OCI-LY1 (cell line): ENCODE measurements around the gene SNRNP40.

Source experiments
- H2AFZ ChIP-seq: fragments of 200-600 bp; sonication (generic), shearing (Covaris generic); 2 replicates; pipeline ENCODE4 v1.6.0; 2014; ENCODE audit warnings: antibody characterized with exemption, mild to moderate bottlenecking, low read length
- H3F3A ChIP-seq: fragments of 200-600 bp; sonication (generic), shearing (Covaris generic); 2 replicates; pipeline ENCODE4 v1.6.0; 2014; ENCODE audit warnings: mild to moderate bottlenecking, antibody characterized with exemption, low read length, moderate library complexity; ENCODE audit not compliant: insufficient read depth
- H3K27ac ChIP-seq: fragments of 200-600 bp; sonication (generic); 2 replicates; pipeline ENCODE4 v1.5.1; 2014; ENCODE audit warnings: low read length, mixed run types, mild to moderate bottlenecking, low read depth; ENCODE audit not compliant: poor library complexity, severe bottlenecking
- H3K27me3 ChIP-seq: fragments of 200-600 bp; sonication (generic); 2 replicates; pipeline ENCODE4 v1.6.0; 2014; ENCODE audit warnings: antibody characterized with exemption, mild to moderate bottlenecking, low read length, moderate library complexity; ENCODE audit not compliant: insufficient read depth
- H3K36me3 ChIP-seq: fragments of 200-600 bp; sonication (generic); 2 replicates; pipeline ENCODE4 v1.6.1; 2014; ENCODE audit warnings: mild to moderate bottlenecking, antibody characterized with exemption, low read length, moderate library complexity, mixed read lengths; ENCODE audit not compliant: insufficient read depth
- H3K4me1 ChIP-seq: fragments of 200-600 bp; sonication (generic); 2 replicates; pipeline ENCODE4 v1.5.1; 2014; ENCODE audit warnings: mild to moderate bottlenecking, low read length, moderate library complexity; ENCODE audit not compliant: insufficient read depth, severe bottlenecking
- H3K4me2 ChIP-seq: fragments of 200-600 bp; sonication (generic), shearing (Covaris generic); 2 replicates; pipeline ENCODE4 v1.6.1; 2014; ENCODE audit warnings: low read length
- H3K4me3 ChIP-seq: fragments of 200-600 bp; sonication (generic); 2 replicates; pipeline ENCODE4 v1.5.1; 2014; ENCODE audit warnings: low read length, low read depth, mild to moderate bottlenecking, mixed read lengths; ENCODE audit not compliant: poor library complexity, severe bottlenecking
- H3K79me2 ChIP-seq: fragments of 200-600 bp; shearing (Covaris generic); 2 replicates; pipeline ENCODE4 v1.6.1; 2016; ENCODE audit warnings: mixed run types, low read length, mixed read lengths; ENCODE audit not compliant: insufficient read depth
- H3K9ac ChIP-seq: fragments of 200-600 bp; sonication (generic), shearing (Covaris generic); 2 replicates; pipeline ENCODE4 v1.6.1; 2014; ENCODE audit warnings: mild to moderate bottlenecking, low read length, mixed read lengths
- H3K9me2 ChIP-seq: fragments of 200-600 bp; sonication (generic), shearing (Covaris generic); 2 replicates; pipeline ENCODE4 v1.6.1; 2014; ENCODE audit warnings: low read depth, mild to moderate bottlenecking, low read length, mixed read lengths
- H3K9me3 ChIP-seq: fragments of 200-600 bp; shearing (Covaris generic); 2 replicates; pipeline ENCODE4 v1.6.1; 2014; ENCODE audit warnings: low read length, mixed read lengths
- H4K20me1 ChIP-seq: fragments of 200-600 bp; sonication (generic), shearing (Covaris generic); 2 replicates; pipeline ENCODE4 v1.6.0; 2016; ENCODE audit warnings: mild to moderate bottlenecking, low read length; ENCODE audit not compliant: insufficient read depth
- EZH2 ChIP-seq: fragments of 200-600 bp; sonication (generic), shearing (Covaris generic); IDR thresholded peaks from 2 replicates; pipeline ENCODE4 v1.8.0; 2017; ENCODE audit warnings: borderline replicate concordance, mixed run types, mild to moderate bottlenecking, antibody characterized with exemption, low read length, moderate library complexity, mixed read lengths
- TF ChIP-seq, protein P1 (sequence below): fragments of 200-600 bp; sonication (generic), shearing (Covaris generic); IDR thresholded peaks from 2 replicates; pipeline ENCODE4 v1.5.1; 2017; ENCODE audit warnings: mild to moderate bottlenecking, antibody characterized with exemption, low read length, moderate library complexity, mixed read lengths

Gene SNRNP40

DNA sequence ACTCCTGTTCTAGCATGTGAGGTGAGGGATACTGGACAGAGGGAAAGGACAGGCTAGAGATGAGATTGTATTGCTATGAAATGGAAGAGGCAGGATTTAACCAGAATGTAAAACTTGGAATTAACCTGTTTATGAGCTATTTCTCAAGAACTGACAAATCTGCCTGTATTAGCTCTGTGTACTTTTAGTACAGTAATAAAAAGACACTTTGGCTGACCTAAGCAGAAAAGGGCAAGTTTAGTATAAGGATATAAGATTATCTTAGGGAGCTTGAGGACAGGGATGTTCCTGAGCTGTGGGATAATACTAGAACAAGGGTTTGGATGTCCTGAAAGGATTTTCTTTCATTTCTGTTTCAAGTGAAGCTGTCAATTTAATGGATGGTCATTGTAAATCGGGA is 11.4 kb upstream of the SNRNP40 start:
- no peaks in the 10 kb centered on the region for H3F3A ChIP-seq
- H3K4me2 ChIP-seq = no peak overlapping the region
- TF ChIP-seq, protein P1, sequence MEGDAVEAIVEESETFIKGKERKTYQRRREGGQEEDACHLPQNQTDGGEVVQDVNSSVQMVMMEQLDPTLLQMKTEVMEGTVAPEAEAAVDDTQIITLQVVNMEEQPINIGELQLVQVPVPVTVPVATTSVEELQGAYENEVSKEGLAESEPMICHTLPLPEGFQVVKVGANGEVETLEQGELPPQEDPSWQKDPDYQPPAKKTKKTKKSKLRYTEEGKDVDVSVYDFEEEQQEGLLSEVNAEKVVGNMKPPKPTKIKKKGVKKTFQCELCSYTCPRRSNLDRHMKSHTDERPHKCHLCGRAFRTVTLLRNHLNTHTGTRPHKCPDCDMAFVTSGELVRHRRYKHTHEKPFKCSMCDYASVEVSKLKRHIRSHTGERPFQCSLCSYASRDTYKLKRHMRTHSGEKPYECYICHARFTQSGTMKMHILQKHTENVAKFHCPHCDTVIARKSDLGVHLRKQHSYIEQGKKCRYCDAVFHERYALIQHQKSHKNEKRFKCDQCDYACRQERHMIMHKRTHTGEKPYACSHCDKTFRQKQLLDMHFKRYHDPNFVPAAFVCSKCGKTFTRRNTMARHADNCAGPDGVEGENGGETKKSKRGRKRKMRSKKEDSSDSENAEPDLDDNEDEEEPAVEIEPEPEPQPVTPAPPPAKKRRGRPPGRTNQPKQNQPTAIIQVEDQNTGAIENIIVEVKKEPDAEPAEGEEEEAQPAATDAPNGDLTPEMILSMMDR = no peak
- TF ChIP-seq EZH2 = no peak
- no peak overlapping the region for H3K9ac ChIP-seq
- H3K9me3 ChIP-seq = no peaks in the 10 kb centered on the region
- H3K27me3 ChIP-seq = no peaks in the 10 kb centered on the region
- no peaks in the 10 kb centered on the region for H3K4me1 ChIP-seq
- no peak overlapping the region for H3K27ac ChIP-seq
- no peaks in the 10 kb centered on the region for H3K79me2 ChIP-seq
- H3K4me3 ChIP-seq = no peak overlapping the region
- no peaks in the 10 kb centered on the region; the same call in 1 of the 2 replicates for H3K9me2 ChIP-seq
- H4K20me1 ChIP-seq = no peaks in the 10 kb centered on the region
- no peak overlapping the region for H2AFZ ChIP-seq
- peaks cover 38% of the 10 kb centered on the region for H3K36me3 ChIP-seq

DNA sequence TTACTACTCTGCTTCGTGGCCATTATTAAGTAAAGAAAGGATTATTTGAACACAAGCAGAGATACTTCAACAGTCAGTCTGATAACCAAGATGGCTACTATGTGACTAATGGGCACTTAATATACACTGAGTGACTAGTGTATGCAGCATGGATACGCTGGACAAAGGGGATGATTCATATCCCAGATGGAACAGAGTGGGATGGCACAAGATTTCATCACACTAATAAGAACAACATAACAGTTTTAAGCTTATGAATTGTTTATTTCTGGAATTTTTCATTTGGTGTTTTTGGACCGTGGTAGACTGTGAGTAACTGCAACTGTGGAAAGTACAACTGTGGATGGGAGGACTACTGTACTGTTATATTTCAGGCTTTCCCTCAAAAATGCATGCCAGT is 9.7 kb upstream of the SNRNP40 start:
- peaks cover 22% of the 10 kb centered on the region for H3K36me3 ChIP-seq
- H3K9me2 ChIP-seq = no peaks in the 10 kb centered on the region
- H3K27ac ChIP-seq = no peak overlapping the region
- TF ChIP-seq, protein P1 = no peak
- TF ChIP-seq EZH2 = no peak
- H3K4me3 ChIP-seq = no peak overlapping the region
- no peaks in the 10 kb centered on the region for H4K20me1 ChIP-seq
- no peak overlapping the region for H3K9ac ChIP-seq
- no peak overlapping the region for H3K4me2 ChIP-seq
- H3F3A ChIP-seq = no peaks in the 10 kb centered on the region
- H3K4me1 ChIP-seq = no peaks in the 10 kb centered on the region
- peaks cover 3% of the 10 kb centered on the region; the same call in 1 of the 2 replicates for H3K79me2 ChIP-seq
- no peaks in the 10 kb centered on the region for H3K9me3 ChIP-seq
- no peak overlapping the region for H2AFZ ChIP-seq
- no peaks in the 10 kb centered on the region for H3K27me3 ChIP-seq

GRCh38 chr1:31302709-31303441 is 6.3 kb upstream of the SNRNP40 start:
- Histone ChIP-seq H2AFZ (no peak overlapping the region), H3K79me2 (peaks cover 23% of the 10 kb centered on the region), H3K9ac (no peak overlapping the region), H3K4me3 (no peak overlapping the region), H3K9me3 (no peaks in the 10 kb centered on the region), H4K20me1 (no peaks in the 10 kb centered on the region), H3K27ac (no peak overlapping the region), H3F3A (no peaks in the 10 kb centered on the region), H3K4me2 (no peak overlapping the region), H3K36me3 (peaks cover 4% of the 10 kb centered on the region; the same call in 1 of the 2 replicates), H3K9me2 (no peaks in the 10 kb centered on the region), H3K27me3 (no peaks in the 10 kb centered on the region), H3K4me1 (peaks cover 12% of the 10 kb centered on the region)
- TF ChIP-seq EZH2 = no peak
- TF ChIP-seq, protein P1 = no peak
